ENCODE data around the gene COL27A1. TPM values are rescaled to one million over a fixed set of nuclear protein-coding genes. Genes with fewer than 3 reads are reported as not detected.

COL27A1 gene
- total RNA-seq, 1 experiment from 2014 or later = 12.0 TPM

DNA sequence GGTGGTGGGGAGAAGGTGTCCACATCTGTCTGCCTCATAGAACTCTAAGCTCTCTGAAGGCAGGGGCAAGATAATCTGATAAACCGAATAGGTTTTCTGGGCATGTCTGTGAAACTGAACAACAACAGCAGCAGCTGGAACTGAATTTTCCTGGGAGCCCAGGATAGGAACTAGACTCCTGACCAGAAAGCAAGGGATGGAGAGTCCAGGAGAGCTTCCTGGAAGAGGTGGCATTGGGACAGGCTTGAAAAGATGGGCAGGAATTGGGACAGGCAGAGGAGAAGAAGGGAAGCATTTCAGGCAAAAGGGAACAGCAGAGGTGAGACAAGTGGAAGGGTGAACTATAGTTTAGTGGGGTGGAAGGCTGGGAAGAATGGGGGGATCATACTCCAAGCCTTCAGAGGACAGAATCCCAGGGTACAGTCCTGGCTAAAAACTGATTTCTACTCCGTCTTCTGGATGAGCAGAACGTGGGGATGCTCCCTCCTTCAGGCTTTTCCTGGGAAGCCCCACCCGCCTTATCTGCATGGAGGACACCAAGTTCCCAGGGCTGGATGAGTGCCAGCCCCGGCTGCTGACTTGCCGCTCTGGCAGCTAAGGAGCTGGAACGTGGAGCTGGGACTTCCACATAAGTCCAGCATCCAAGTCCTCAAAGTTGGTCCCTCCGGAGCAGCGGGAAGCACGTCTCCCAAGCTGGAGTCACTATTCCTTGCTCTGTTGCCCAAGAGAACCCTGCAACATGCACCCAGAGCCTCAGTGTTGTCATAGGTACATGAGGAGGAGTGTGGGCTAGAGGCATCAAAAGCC is 42.4 kb upstream of the COL27A1 start:
- Histone ChIP-seq H3K4me3 (replicated peaks in 1 of 2; ENCODE audit: low read depth in 1 of 2, low read length in 2 of 2) (no peak overlapping the region), H3K79me2 (ENCODE audit: insufficient read depth, low read length) (no peaks in the 10 kb centered on the region), H3K9ac (ENCODE audit: low read length) (no peak overlapping the region), H3K4me2 (ENCODE audit: low read length) (no peak overlapping the region), H3K9me2 (ENCODE audit: insufficient read depth) (no peaks in the 10 kb centered on the region), H3K4me1 (ENCODE audit: control insufficient read depth in 1 of 2, insufficient read depth in 2 of 2, low read length in 2 of 2) (no peaks in the 10 kb centered on the region), H4K20me1 (ENCODE audit: insufficient read depth) (no peaks in the 10 kb centered on the region), H3K36me3 (ENCODE audit: control insufficient read depth in 1 of 2, insufficient read depth in 2 of 2, low read length in 2 of 2) (no peaks in the 10 kb centered on the region), H2AFZ (ENCODE audit: low read depth, low read length, poor library complexity, severe bottlenecking) (no peak overlapping the region), H3K27ac (ENCODE audit: low read depth, low read length) (no peak overlapping the region), H3K9me3 (ENCODE audit: control insufficient read depth in 1 of 2, insufficient read depth in 1 of 2, low read depth in 1 of 2, low read length in 2 of 2) (no peaks in the 10 kb centered on the region), H3K27me3 (ENCODE audit: insufficient read depth, low read length) (peaks cover 14% of the 10 kb centered on the region; the same call in 1 of the 2 replicates)
- no peak for TF ChIP-seq YY1 (IDR thresholded peaks at IDR 0.05; ENCODE audit: extremely low read depth, insufficient replicate concordance, low read depth, low read length)
- TF ChIP-seq, protein P1, sequence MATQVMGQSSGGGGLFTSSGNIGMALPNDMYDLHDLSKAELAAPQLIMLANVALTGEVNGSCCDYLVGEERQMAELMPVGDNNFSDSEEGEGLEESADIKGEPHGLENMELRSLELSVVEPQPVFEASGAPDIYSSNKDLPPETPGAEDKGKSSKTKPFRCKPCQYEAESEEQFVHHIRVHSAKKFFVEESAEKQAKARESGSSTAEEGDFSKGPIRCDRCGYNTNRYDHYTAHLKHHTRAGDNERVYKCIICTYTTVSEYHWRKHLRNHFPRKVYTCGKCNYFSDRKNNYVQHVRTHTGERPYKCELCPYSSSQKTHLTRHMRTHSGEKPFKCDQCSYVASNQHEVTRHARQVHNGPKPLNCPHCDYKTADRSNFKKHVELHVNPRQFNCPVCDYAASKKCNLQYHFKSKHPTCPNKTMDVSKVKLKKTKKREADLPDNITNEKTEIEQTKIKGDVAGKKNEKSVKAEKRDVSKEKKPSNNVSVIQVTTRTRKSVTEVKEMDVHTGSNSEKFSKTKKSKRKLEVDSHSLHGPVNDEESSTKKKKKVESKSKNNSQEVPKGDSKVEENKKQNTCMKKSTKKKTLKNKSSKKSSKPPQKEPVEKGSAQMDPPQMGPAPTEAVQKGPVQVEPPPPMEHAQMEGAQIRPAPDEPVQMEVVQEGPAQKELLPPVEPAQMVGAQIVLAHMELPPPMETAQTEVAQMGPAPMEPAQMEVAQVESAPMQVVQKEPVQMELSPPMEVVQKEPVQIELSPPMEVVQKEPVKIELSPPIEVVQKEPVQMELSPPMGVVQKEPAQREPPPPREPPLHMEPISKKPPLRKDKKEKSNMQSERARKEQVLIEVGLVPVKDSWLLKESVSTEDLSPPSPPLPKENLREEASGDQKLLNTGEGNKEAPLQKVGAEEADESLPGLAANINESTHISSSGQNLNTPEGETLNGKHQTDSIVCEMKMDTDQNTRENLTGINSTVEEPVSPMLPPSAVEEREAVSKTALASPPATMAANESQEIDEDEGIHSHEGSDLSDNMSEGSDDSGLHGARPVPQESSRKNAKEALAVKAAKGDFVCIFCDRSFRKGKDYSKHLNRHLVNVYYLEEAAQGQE (IDR thresholded peaks at IDR 0.05; ENCODE audit: low read depth) = no peak
- TF ChIP-seq ZFX (IDR thresholded peaks at IDR 0.05) = no peak
- no peak for TF ChIP-seq POLR2AphosphoS5 (IDR thresholded peaks at IDR 0.05; ENCODE audit: low read depth, low read length)
- TF ChIP-seq CBX3 (IDR thresholded peaks at IDR 0.05; ENCODE audit: low read depth) = no peak
- no peak for TF ChIP-seq SP1 (IDR thresholded peaks at IDR 0.05; ENCODE audit: low read depth)
- TF ChIP-seq, protein P2, sequence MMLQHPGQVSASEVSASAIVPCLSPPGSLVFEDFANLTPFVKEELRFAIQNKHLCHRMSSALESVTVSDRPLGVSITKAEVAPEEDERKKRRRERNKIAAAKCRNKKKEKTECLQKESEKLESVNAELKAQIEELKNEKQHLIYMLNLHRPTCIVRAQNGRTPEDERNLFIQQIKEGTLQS (IDR thresholded peaks at IDR 0.05) = no peak
- no peak for TF ChIP-seq EZH2 (IDR thresholded peaks at IDR 0.05)
- no peak for TF ChIP-seq POLR2A (IDR thresholded peaks at IDR 0.05; ENCODE audit: borderline replicate concordance, extremely low read depth, insufficient read depth, insufficient read length)
- TF ChIP-seq ZNF274 (IDR thresholded peaks at IDR 0.05; ENCODE audit: low read depth, low read length) = no peak
- no peak for TF ChIP-seq FOSL1 (IDR thresholded peaks at IDR 0.05; ENCODE audit: low read depth)
- TF ChIP-seq, protein P3, sequence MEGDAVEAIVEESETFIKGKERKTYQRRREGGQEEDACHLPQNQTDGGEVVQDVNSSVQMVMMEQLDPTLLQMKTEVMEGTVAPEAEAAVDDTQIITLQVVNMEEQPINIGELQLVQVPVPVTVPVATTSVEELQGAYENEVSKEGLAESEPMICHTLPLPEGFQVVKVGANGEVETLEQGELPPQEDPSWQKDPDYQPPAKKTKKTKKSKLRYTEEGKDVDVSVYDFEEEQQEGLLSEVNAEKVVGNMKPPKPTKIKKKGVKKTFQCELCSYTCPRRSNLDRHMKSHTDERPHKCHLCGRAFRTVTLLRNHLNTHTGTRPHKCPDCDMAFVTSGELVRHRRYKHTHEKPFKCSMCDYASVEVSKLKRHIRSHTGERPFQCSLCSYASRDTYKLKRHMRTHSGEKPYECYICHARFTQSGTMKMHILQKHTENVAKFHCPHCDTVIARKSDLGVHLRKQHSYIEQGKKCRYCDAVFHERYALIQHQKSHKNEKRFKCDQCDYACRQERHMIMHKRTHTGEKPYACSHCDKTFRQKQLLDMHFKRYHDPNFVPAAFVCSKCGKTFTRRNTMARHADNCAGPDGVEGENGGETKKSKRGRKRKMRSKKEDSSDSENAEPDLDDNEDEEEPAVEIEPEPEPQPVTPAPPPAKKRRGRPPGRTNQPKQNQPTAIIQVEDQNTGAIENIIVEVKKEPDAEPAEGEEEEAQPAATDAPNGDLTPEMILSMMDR (IDR thresholded peaks at IDR 0.05 in 2 of 3, conservative IDR thresholded peaks at IDR 0.05 in 1 of 3; ENCODE audit: borderline replicate concordance in 1 of 3, insufficient read depth in 1 of 3, low read depth in 2 of 3, low read length in 2 of 3) = no peak
- no peak for TF ChIP-seq CEBPB (IDR thresholded peaks at IDR 0.05; ENCODE audit: low read depth)
- TF ChIP-seq RAD21 (IDR thresholded peaks at IDR 0.05; ENCODE audit: low read depth) = no peak
- TF ChIP-seq EZH2phosphoT487 (IDR thresholded peaks at IDR 0.05; ENCODE audit: borderline replicate concordance) = no peak
- TF ChIP-seq SIN3A (IDR thresholded peaks at IDR 0.05; ENCODE audit: low read depth) = no peak
- TF ChIP-seq JUND (IDR thresholded peaks at IDR 0.05) = no peak
- TF ChIP-seq EGR1 (IDR thresholded peaks at IDR 0.05; ENCODE audit: low read depth) = no peak
- no peak for TF ChIP-seq TCF7L2 (IDR thresholded peaks at IDR 0.05; ENCODE audit: borderline replicate concordance, extremely low read depth, insufficient read depth, insufficient read length)
- ChIA-PET RAD21 (ENCODE audit: low non-redundant PET in 1 of 2, low total read pairs in 2 of 2, uncharacterized antibody in 2 of 2, unreplicated experiment in 2 of 2) (no interaction called here), CTCF (interaction anchor here (2.0 kb wide), 1 partner anchor 30 kb away, joined by 4 read pairs; no protein-coding TSS in a partner anchor), POLR2A (no interaction called here)
- BruUV-seq (replicated peaks) = no TSS peak
- intact Hi-C loops (cut with micrococcal nuclease) = no loop called here
- DNase-seq (ENCODE audit: low read depth, low spot score) = no peak
- ATAC-seq = no peak

Data from HCT116 (cell line).